ENCODE data around the gene DNAH5. TPM values are rescaled to one million over a fixed set of nuclear protein-coding genes. Genes with fewer than 3 reads are reported as not detected.
"Not testable (repeated sequence)": the region's sequence is repeated elsewhere in the genome, so short reads cannot be mapped to it uniquely, and the experiment has no call there.

Gene DNAH5
- total RNA-seq, 1 experiment from 2014 or later = 8.0 TPM

- peak; percentile 60 for ATAC-seq
- no peaks in the 10 kb centered on the region for H3K9me3 ChIP-seq (ENCODE audit: control insufficient read depth, insufficient read depth, low read depth, low read length)
- TF ChIP-seq, protein P1, sequence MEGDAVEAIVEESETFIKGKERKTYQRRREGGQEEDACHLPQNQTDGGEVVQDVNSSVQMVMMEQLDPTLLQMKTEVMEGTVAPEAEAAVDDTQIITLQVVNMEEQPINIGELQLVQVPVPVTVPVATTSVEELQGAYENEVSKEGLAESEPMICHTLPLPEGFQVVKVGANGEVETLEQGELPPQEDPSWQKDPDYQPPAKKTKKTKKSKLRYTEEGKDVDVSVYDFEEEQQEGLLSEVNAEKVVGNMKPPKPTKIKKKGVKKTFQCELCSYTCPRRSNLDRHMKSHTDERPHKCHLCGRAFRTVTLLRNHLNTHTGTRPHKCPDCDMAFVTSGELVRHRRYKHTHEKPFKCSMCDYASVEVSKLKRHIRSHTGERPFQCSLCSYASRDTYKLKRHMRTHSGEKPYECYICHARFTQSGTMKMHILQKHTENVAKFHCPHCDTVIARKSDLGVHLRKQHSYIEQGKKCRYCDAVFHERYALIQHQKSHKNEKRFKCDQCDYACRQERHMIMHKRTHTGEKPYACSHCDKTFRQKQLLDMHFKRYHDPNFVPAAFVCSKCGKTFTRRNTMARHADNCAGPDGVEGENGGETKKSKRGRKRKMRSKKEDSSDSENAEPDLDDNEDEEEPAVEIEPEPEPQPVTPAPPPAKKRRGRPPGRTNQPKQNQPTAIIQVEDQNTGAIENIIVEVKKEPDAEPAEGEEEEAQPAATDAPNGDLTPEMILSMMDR (IDR thresholded peaks at IDR 0.05) = peak; percentile 86
- no peak for TF ChIP-seq SIN3A (IDR thresholded peaks at IDR 0.05; ENCODE audit: borderline replicate concordance, insufficient read depth, low read depth, low read length)
- H3K36me3 ChIP-seq (ENCODE audit: control insufficient read depth, insufficient read depth, low read length) = no peaks in the 10 kb centered on the region
- H3K4me1 ChIP-seq (ENCODE audit: control insufficient read depth, insufficient read depth, low read length) = peaks cover 72% of the 10 kb centered on the region
- no peak overlapping the region for H3K4me3 ChIP-seq (ENCODE audit: low read depth in 2 of 2, low read length in 2 of 2)
- BruUV-seq (replicated peaks) = no TSS peak
- POLR2A ChIA-PET = interaction anchor here (0.6 to 0.8 kb wide), 3 partner anchors 25 to 357 kb away, joined by 3 to 6 read pairs (median 3); no protein-coding TSS in a partner anchor
- in situ Hi-C loops (cut with HindIII; ENCODE audit: low pct_unique_long_range_greater_than_20kb, low sequenced_read_pairs) = loop anchor here (25.0 kb wide), 1 partner anchor 124 kb away; no protein-coding TSS in a partner anchor
- no peaks in the 10 kb centered on the region for H3K27me3 ChIP-seq (ENCODE audit: control insufficient read depth, insufficient read depth, low read length)
- intact Hi-C loops (cut with micrococcal nuclease; ENCODE audit: unreplicated experiment) = loop anchor here (5.0 to 10.0 kb wide), 3 partner anchors 119 to 287 kb away; no protein-coding TSS in a partner anchor
- CTCF ChIA-PET = interaction anchor here (0.6 to 1.0 kb wide), 6 partner anchors 18 to 483 kb away, joined by 3 to 6 read pairs (median 4); no protein-coding TSS in a partner anchor
- H3K27ac ChIP-seq (ENCODE audit: low read length) = peak overlapping the region; percentile 98
- DNase-seq (ENCODE audit: low read depth, low spot score) = peak; percentile 79
Observed at GRCh38 chr5:13987843-13988464, 43.5 kb upstream of the DNAH5 start.

DNA sequence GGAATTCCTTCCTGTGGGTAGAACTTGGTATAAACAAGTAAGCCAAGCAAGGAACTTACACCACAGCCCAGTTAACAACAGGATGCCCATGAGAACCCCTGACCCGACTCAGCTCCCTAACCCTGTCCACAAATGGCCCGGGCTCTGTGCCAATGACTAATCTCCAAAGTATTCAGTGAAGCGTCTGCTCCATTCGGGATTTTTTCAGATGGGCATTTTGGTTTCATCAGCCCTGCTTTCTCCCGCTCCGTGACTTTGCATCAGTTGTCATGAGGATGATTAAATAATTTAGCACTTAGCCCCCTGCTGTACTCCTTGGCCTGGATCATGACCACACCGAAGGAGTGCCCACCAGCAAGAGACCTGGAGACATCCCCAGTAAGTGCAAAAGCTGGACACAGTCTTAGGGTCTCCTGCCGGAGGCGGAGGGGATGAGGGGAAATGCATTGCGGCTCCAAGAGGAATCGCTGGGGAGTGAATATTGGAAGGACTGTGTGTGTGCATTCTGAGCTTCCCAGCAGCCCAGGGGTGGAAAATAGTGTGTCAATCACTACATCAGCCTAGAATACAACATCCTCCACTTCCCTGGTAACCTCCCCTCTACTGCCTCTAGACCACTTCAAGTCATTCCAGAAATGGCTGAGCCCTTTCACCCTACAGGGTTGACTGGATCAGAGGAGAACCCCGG is 41.4 kb upstream of the DNAH5 start:
- ChIA-PET POLR2A (interaction anchor here (0.5 to 1.6 kb wide), 4 partner anchors 14 to 204 kb away, joined by 3 to 9 read pairs (median 4); no protein-coding TSS in a partner anchor), CTCF (interaction anchor here (0.6 to 1.1 kb wide), 2 partner anchors 21 to 120 kb away, joined by 3 to 10 read pairs; no protein-coding TSS in a partner anchor)
- TF ChIP-seq POLR2AphosphoS5 (IDR thresholded peaks at IDR 0.05; ENCODE audit: low read depth, low read length) = peak; percentile 51; the same call in 1 of the 2 replicates
- no peak for TF ChIP-seq SIN3A (IDR thresholded peaks at IDR 0.05; ENCODE audit: borderline replicate concordance, insufficient read depth, low read depth, low read length)
- TF ChIP-seq REST (IDR thresholded peaks at IDR 0.05; ENCODE audit: insufficient read depth in 1 of 2, low read depth in 2 of 2, low read length in 1 of 2) = no peak
- TF ChIP-seq TCF7L2 (IDR thresholded peaks at IDR 0.05; ENCODE audit: low read depth, low read length) = 0 out of 2 replicates have a peak, but pooled peaks have one; percentile 24
- no TSS peak for BruUV-seq (replicated peaks)
- Histone ChIP-seq H3K9me3 (ENCODE audit: control insufficient read depth, insufficient read depth, low read depth, low read length) (no peaks in the 10 kb centered on the region), H3K27me3 (ENCODE audit: control insufficient read depth, insufficient read depth, low read length) (no peaks in the 10 kb centered on the region), H3K27ac (ENCODE audit: low read length) (peak overlapping the region; percentile 98), H3K36me3 (ENCODE audit: control insufficient read depth, insufficient read depth, low read length) (no peaks in the 10 kb centered on the region), H3K4me1 (ENCODE audit: control insufficient read depth, insufficient read depth, low read length) (peaks cover 64% of the 10 kb centered on the region), H3K4me3 (ENCODE audit: low read depth in 2 of 2, low read length in 2 of 2) (peak overlapping the region; percentile 22 to 37)
- DNase-seq (ENCODE audit: low read depth, low spot score) (peak; percentile 84), ATAC-seq (peak; percentile 90)
- intact Hi-C loops (cut with micrococcal nuclease; ENCODE audit: unreplicated experiment) = loop anchor here (5.0 to 10.0 kb wide), 3 partner anchors 121 to 289 kb away; no protein-coding TSS in a partner anchor
- in situ Hi-C loops (cut with HindIII; ENCODE audit: low pct_unique_long_range_greater_than_20kb, low sequenced_read_pairs) = loop anchor here (25.0 kb wide), 1 partner anchor 126 kb away; no protein-coding TSS in a partner anchor

- H3K36me3 ChIP-seq (ENCODE audit: control insufficient read depth, insufficient read depth, low read length); BruUV-seq (replicated peaks); H3K9me3 ChIP-seq (ENCODE audit: control insufficient read depth, insufficient read depth, low read depth, low read length); H3K4me3 ChIP-seq (ENCODE audit: low read depth in 2 of 2, low read length in 2 of 2); CTCF ChIA-PET; POLR2A ChIA-PET; H3K27ac ChIP-seq (ENCODE audit: low read length); DNase-seq (ENCODE audit: low read depth, low spot score); H3K27me3 ChIP-seq (ENCODE audit: control insufficient read depth, insufficient read depth, low read length); ATAC-seq: not testable (repeated sequence)
- in situ Hi-C loops (cut with HindIII; ENCODE audit: low pct_unique_long_range_greater_than_20kb, low sequenced_read_pairs) (loop anchor here (25.0 kb wide), 1 partner anchor 127 kb away; no protein-coding TSS in a partner anchor), intact Hi-C loops (cut with micrococcal nuclease; ENCODE audit: unreplicated experiment) (loop anchor here (5.0 to 10.0 kb wide), 3 partner anchors 122 to 290 kb away; no protein-coding TSS in a partner anchor)
- peaks cover 62% of the 10 kb centered on the region for H3K4me1 ChIP-seq (ENCODE audit: control insufficient read depth, insufficient read depth, low read length)
Observed at GRCh38 chr5:13984888-13985287, 40.4 kb upstream of the DNAH5 start.
